Caki2 (cell line): Measurements from ENCODE around the gene UTF1. TPM values are rescaled to one million over a fixed set of nuclear protein-coding genes. Genes with fewer than 3 reads are reported as not detected.

Experiments used
- DNase-seq: peaks from one replicate; pipeline ENCODE4 v3.0.0-alpha.2; 2015; ENCODE audit warnings: low read depth
- in situ Hi-C: cut with HindIII; loops from 2 replicates; pipeline ENCODE4 v1.10.0; 2016; ENCODE audit warnings: low sequenced_read_pairs, low pct_unique_long_range_greater_than_20kb, mixed read lengths
- total RNA-seq: library from RNA; depleted of rRNA; stranded (reverse); fragments of >200 nt; shearing (Covaris generic); gene quantifications from 2 replicates; pipeline ENCODE4 v1.2.3, GENCODE V29; 2014; ENCODE audit warnings: low replicate concordance

UTF1 gene
- total RNA-seq, 1 experiment from 2014 or later, result not detected

- in situ Hi-C loops, result no loop called here
- no peak for DNase-seq
Observed at GRCh38 chr10:133206356-133207040, 23.5 kb upstream of the UTF1 start.

DNA sequence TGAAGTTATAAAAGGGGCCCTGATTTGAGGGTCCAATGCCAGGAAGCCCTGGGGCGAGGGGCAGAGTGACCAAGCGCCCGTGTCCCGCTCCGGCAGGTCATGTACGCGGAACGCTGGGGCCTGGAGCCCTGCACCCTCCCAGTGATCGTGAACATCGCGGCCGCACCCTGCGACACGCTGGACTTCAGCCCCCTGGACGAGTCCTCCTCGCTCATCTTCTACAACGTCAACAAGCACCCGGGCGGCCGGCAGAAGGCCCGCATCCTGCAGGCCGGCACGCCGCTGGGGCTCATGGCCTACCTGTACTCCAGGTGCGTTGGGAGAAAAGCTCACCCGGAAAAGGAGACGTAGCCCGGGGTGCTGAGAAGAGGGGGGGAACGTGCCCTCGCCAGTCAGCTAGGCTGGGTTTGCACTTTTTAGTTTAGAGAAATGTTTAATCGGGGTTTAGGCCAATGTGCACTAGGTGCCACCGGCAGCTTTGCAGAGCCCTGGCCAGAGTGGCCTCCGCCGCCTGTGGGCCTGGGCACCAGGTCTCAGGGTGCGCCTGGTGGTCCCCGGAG is 22.9 kb upstream of the UTF1 start:
- no peak for DNase-seq
- in situ Hi-C loops, result no loop called here

- no peak for DNase-seq
- in situ Hi-C loops, result no loop called here
Observed at GRCh38 chr10:133207627-133208026, 22.4 kb upstream of the UTF1 start.

DNA sequence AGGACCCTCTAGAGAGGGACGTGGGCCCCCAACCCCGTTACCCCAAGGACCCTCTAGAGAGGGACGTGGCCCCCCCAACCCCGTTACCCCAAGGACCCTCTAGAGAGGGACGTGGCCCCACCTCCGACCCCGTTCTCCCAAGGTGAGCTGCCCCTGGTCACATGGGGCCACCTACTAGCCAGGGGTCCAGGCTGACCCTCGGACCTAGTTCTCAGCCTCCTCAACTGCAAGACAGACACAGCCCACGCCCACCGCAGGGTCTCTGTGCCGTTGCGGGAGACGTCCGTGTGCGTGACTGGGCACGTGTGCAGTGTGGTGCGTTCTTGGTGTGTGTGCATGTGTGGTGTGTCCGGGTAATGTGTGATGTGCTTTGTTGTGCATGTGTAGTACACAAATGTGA is 21.6 kb upstream of the UTF1 start:
- in situ Hi-C loops, result no loop called here
- DNase-seq, result no peak

DNA sequence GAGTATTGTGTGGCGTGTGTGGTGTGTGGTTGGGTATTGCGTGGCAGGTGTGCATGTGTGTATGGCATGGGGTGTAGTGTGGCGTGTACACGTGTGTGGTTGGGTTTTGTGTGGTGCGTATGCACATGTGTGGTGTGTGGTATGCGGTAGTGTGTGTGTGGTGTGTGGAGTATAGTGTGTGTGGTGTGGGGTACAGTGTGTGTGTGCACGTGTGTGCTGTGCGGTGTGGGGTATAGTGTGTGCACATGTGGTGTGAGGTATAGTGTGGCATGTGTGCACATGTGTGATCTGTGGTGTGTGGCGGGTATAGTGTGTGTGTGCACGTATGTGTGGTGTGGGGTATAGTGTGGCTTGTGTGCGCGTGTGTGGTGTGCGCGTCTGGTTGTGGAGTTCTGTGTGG is 20.9 kb upstream of the UTF1 start:
- in situ Hi-C loops, result no loop called here

GRCh38 chr10:133209641-133210040 is 20.4 kb upstream of the UTF1 start:
- no peak for DNase-seq
- in situ Hi-C loops, result no loop called here

More for the DNA sequence above, 20.9 kb upstream of the UTF1 start:
- DNase-seq, result no peak

DNA sequence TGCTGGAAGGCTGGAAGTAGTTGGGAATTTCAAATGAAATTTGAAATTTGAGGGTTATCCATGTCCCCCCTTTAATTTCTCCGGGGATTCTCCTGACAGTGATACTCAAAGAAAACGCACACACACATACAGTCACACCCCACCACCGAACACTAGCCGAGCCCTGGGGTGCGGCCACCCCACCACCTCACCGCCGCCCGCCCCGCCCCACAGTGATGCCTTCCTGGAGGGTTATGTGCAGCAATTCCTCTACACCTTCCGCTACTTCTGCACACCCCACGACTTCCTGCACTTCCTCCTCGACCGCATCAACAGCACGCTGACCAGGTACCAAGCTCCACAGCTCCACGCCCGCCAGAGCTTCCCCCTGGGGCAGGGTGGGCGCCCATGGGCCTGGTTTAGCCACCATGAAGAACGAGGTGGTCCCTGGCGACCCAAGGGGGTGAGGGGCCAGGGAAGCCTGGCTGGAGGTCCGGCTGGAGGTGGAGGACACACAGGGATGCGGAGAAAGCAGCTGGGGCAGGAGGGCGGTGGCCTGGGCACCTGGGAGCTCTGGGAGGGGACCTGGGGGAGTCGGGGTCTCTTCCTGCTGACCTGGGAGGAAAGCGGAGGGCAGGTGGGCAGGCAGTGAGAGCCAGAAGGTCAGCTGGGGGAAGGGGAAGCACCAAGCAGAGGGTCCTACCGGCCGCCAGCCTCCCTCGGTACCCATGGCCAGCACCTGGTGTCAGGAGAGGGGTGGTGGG is 19.4 kb upstream of the UTF1 start:
- DNase-seq, result no peak
- in situ Hi-C loops, result no loop called here

- in situ Hi-C loops, result no loop called here
- no peak for DNase-seq
Observed at GRCh38 chr10:133211141-133211830, 18.7 kb upstream of the UTF1 start.

GRCh38 chr10:133211959-133212852 is 17.8 kb upstream of the UTF1 start:
- no peak for DNase-seq
- in situ Hi-C loops, result no loop called here

- in situ Hi-C loops, result no loop called here
- DNase-seq, result no peak
Observed at GRCh38 chr10:133212853-133213494, 17.0 kb upstream of the UTF1 start.

DNA sequence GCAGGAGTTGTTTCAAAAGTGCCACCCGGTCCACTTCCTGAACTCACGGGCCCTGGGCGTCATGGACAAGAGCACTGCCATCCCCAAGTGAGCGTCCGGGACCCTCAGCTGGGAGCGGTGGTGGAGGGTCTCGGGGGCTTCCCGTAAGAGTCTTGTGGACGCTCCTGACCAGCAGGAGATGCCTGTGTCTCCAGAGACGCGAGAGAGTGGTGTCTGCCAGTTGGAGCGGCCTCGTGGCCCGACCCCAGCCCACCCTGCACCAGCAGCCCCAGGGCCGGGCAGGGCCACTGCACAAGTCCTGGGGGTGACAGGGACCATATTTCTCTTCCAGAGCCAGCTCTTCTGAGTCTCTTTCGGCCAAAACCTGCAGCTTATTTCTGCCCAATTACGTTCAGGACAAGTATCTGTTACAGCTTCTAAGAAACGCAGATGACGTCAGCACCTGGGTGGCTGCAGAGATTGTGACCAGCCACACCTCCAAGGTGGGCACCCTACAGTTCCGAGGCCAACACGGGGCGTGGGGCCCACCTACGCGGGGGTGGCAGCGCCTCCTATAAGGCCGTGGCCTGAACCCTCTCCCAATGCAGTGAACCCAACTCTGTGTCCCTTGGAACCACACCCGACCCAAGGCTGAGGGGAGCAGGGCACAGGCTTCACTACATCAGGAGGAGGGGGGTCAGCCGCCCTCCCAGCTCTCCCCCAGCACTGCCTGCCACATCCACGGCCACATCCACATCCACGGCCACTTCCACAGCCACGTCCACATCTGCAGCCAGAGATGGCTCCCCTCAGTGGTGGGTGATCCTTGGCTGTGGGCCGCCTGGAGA is 16.2 kb upstream of the UTF1 start:
- no peak for DNase-seq
- in situ Hi-C loops, result no loop called here

DNA sequence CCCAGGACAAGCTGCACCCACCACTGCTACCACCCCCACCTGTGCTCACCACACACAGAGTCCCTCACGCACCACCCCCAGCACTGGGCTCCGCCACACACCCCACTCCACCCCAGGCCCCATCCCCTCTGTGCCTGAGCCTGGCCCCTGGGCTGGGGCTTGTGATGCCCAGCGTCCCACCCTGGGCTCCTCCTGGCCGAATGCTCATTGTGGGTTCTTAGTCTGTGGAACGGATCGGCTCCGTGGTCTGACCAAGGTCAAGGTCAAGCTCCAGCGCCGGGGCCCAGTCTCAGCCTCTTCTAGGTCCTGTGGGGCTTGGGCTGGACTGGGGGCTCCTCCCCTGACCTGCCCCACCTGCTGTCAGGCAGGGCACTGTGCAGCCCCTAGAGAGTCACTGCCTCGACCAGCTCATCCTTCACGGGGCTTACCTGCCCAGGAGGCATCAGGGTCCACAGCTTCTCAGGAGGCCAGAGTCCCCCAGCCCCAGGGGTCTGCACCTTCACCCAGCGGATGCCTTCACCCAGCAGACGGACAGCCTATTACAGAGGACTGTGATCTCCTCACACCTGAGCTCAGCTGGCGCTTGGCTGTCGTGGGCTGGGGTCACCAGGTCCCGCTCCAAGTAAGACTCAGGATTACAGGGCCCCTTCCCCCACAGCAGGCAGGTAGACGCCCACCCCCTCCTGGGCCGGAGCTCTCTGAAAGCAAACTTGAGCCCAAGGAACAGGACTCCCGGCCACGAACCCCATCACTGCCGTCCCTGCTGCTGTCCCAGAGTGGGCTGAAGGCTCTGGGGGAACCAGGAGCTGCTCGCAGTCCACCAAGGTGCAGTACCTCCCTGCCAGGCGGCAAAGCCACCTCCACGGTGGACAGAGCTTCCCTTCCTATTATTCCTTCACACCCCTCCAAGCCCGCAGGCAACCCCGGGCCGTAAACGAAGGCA is 15.3 kb upstream of the UTF1 start:
- no peak for DNase-seq
- in situ Hi-C loops, result no loop called here

GRCh38 chr10:133215586-133215985 is 14.4 kb upstream of the UTF1 start:
- DNase-seq, result no peak
- in situ Hi-C loops, result no loop called here

GRCh38 chr10:133216776-133217175 is 13.2 kb upstream of the UTF1 start:
- DNase-seq, result no peak
- in situ Hi-C loops, result no loop called here

- in situ Hi-C loops, result no loop called here
- DNase-seq, result no peak
Observed at GRCh38 chr10:133217800-133218589, 12.0 kb upstream of the UTF1 start.
